GM21515 (cell line): Measurements from ENCODE around the gene GFOD1.

Experiments
- ATAC-seq: cut with Tn5 transposase; IDR thresholded peaks from one replicate; pipeline ENCODE4 v1.9.1; 2021; ENCODE audit not compliant: unreplicated experiment

GFOD1 gene

GRCh38 chr6:13360671-13361540 lies 126.5 kb downstream of the GFOD1 start:
- no peak for ATAC-seq

GRCh38 chr6:13359287-13359686 lies 128.1 kb downstream of the GFOD1 start:
- ATAC-seq, result no peak

- no peak for ATAC-seq
Measured at GRCh38 chr6:13358511-13358910, 128.9 kb downstream of the GFOD1 start.

GRCh38 chr6:13357551-13358075 lies 129.8 kb downstream of the GFOD1 start:
- no peak for ATAC-seq

- ATAC-seq, result peak; percentile 93
Measured at GRCh38 chr6:13355999-13356785, 131.2 kb downstream of the GFOD1 start.

- ATAC-seq, result peak; percentile 34
Measured at GRCh38 chr6:13355043-13355945, 132.1 kb downstream of the GFOD1 start.

GRCh38 chr6:13354331-13355042 lies 132.9 kb downstream of the GFOD1 start:
- no peak for ATAC-seq

- no peak for ATAC-seq
Measured at GRCh38 chr6:13352165-13352564, 135.2 kb downstream of the GFOD1 start.

- ATAC-seq, result no peak
Measured at GRCh38 chr6:13351271-13351670, 136.1 kb downstream of the GFOD1 start.

GRCh38 chr6:13349811-13350506 lies 137.4 kb downstream of the GFOD1 start:
- ATAC-seq, result no peak

GRCh38 chr6:13348334-13349113 lies 138.9 kb downstream of the GFOD1 start:
- ATAC-seq, result no peak

- ATAC-seq, result no peak
Measured at GRCh38 chr6:13346245-13346644, 141.2 kb downstream of the GFOD1 start.

GRCh38 chr6:13342414-13343019 lies 144.9 kb downstream of the GFOD1 start:
- ATAC-seq, result no peak

GRCh38 chr6:13339863-13340630 lies 147.4 kb downstream of the GFOD1 start:
- ATAC-seq, result no peak

- no peak for ATAC-seq
Measured at GRCh38 chr6:13338038-13338437, 149.4 kb downstream of the GFOD1 start.

GRCh38 chr6:13336553-13336952 lies 150.8 kb downstream of the GFOD1 start:
- no peak for ATAC-seq

GRCh38 chr6:13334953-13335352 lies 152.4 kb downstream of the GFOD1 start:
- no peak for ATAC-seq

GRCh38 chr6:13332349-13332706 lies 155.1 kb downstream of the GFOD1 start:
- ATAC-seq, result no peak
